GM23338 (cell line): Measurements from ENCODE around the gene PPHLN1. TPM values are rescaled to one million over a fixed set of nuclear protein-coding genes. Genes with fewer than 3 reads are reported as not detected.

Experiments used
- ATAC-seq: fragments of 200-7000 bp; cut with Tn5 transposase; 3 replicates; pipeline ENCODE4 v1.9.1; 2020
- DNase-seq: peaks from one replicate; pipeline ENCODE4 v3.0.0-alpha.2; 2015; ENCODE audit warnings: low spot score
- H2AFZ ChIP-seq: fragments of 200-600 bp; sonication (generic); 2 replicates; pipeline ENCODE4 v1.8.0; 2016; ENCODE audit warnings: antibody characterized with exemption, mild to moderate bottlenecking, moderate library complexity
- H3F3A ChIP-seq: fragments of 200-600 bp; sonication (generic); replicated peaks from 2 replicates; pipeline ENCODE4 v1.8.0; 2017; ENCODE audit warnings: antibody characterized with exemption, mixed run types, low read depth
- H3K27ac ChIP-seq: fragments of 200-600 bp; sonication (generic); 2 replicates; pipeline ENCODE4 v1.6.1; 2016; ENCODE audit warnings: low read depth
- H3K27me3 ChIP-seq: fragments of 200-600 bp; sonication (generic); 2 replicates; pipeline ENCODE4 v1.8.0; 2016; ENCODE audit warnings: mild to moderate bottlenecking, mixed run types, moderate library complexity; ENCODE audit not compliant: insufficient read depth
- H3K36me3 ChIP-seq: fragments of 200-600 bp; sonication (generic); 2 replicates; pipeline ENCODE4 v1.8.0; 2016; ENCODE audit warnings: mild to moderate bottlenecking; ENCODE audit not compliant: insufficient read depth
- H3K4me1 ChIP-seq: fragments of 200-600 bp; sonication (generic); 2 replicates; pipeline ENCODE4 v1.8.0; 2016; ENCODE audit warnings: mild to moderate bottlenecking, moderate library complexity; ENCODE audit not compliant: insufficient read depth
- H3K4me2 ChIP-seq: fragments of 200-600 bp; sonication (generic); 2 replicates; pipeline ENCODE4 v1.7.1; 2017; ENCODE audit warnings: mixed run types
- H3K4me3 ChIP-seq: fragments of 200-600 bp; sonication (generic); 2 replicates; pipeline ENCODE4 v1.6.1; 2016; ENCODE audit warnings: mixed run types
- H3K79me2 ChIP-seq: fragments of 200-600 bp; sonication (generic); replicated peaks from 2 replicates; pipeline ENCODE4 v1.8.0; 2017; ENCODE audit warnings: mild to moderate bottlenecking; ENCODE audit not compliant: insufficient read depth
- H3K9me2 ChIP-seq: fragments of 200-600 bp; sonication (generic); 2 replicates; pipeline ENCODE4 v1.8.0; 2017; ENCODE audit not compliant: insufficient read depth
- H4K20me1 ChIP-seq: fragments of 200-600 bp; sonication (generic); replicated peaks from 2 replicates; pipeline ENCODE4 v1.8.0; 2017; ENCODE audit warnings: mild to moderate bottlenecking; ENCODE audit not compliant: insufficient read depth
- H3K27ac Mint-ChIP-seq: 2 replicates; pipeline ENCODE4 v1.8.0; 2020; ENCODE audit warnings: inconsistent platforms, mild to moderate bottlenecking, moderate library complexity, mixed read lengths
- H3K27me3 Mint-ChIP-seq: 3 replicates; pipeline ENCODE4 v1.8.0; 2022; ENCODE audit warnings: low read depth, mild to moderate bottlenecking, moderate library complexity, mixed read lengths, inconsistent platforms; ENCODE audit not compliant: insufficient read depth, poor library complexity
- H3K36me3 Mint-ChIP-seq: 3 replicates; pipeline ENCODE4 v1.8.0; 2021; ENCODE audit warnings: low read depth, mild to moderate bottlenecking, inconsistent platforms, moderate library complexity, mixed read lengths
- H3K4me1 Mint-ChIP-seq: 3 replicates; pipeline ENCODE4 v1.8.0; 2020; ENCODE audit warnings: mild to moderate bottlenecking, inconsistent platforms, mixed read lengths
- H3K4me3 Mint-ChIP-seq: 3 replicates; pipeline ENCODE4 v1.8.0; 2021; ENCODE audit warnings: moderate library complexity, mild to moderate bottlenecking, inconsistent platforms, mixed read lengths
- H3K9me3 Mint-ChIP-seq: 3 replicates; pipeline ENCODE4 v1.8.0; 2020; ENCODE audit warnings: moderate library complexity, mild to moderate bottlenecking, inconsistent platforms, mixed read lengths
- EZH2 ChIP-seq: fragments of 200-600 bp; sonication (generic); IDR thresholded peaks from one replicate; pipeline ENCODE4 v1.8.0; 2017; ENCODE audit warnings: antibody characterized with exemption, mild to moderate bottlenecking, low read depth; ENCODE audit not compliant: unreplicated experiment
- JUNB ChIP-seq: IDR thresholded peaks from one replicate; pipeline ENCODE4 v1.6.1; 2016; ENCODE audit warnings: antibody characterized with exemption; ENCODE audit not compliant: unreplicated experiment
- POLR2AphosphoS5 ChIP-seq: IDR thresholded peaks from 2 replicates; pipeline ENCODE4 v1.6.1; 2016; ENCODE audit warnings: antibody characterized with exemption, low read depth
- STAT1 ChIP-seq: IDR thresholded peaks from one replicate; pipeline ENCODE4 v1.6.1; 2016; ENCODE audit warnings: antibody characterized with exemption; ENCODE audit not compliant: unreplicated experiment
- polyA plus RNA-seq: library from polyadenylated mRNA; unstranded; fragments of >200 nt; fragmentation: Nextera tagmentation; extraction: Ambion mirVana; gene quantifications from 2 replicates; pipeline ENCODE4 v1.2.1, GENCODE V29; 2016
- total RNA-seq: library from RNA; depleted of rRNA; stranded (reverse); fragments of >200 nt; shearing (Covaris generic); gene quantifications from 2 replicates; pipeline ENCODE4 v1.2.3, GENCODE V29; 2014
- TF ChIP-seq, protein P1 (sequence below): fragments of 250-450 bp; sonication (Bioruptor Pico); IDR thresholded peaks from 2 replicates; pipeline ENCODE4 v1.5.0; 2020; ENCODE audit warnings: mild to moderate bottlenecking, moderate library complexity
- TF ChIP-seq, protein P2 (sequence below): IDR thresholded peaks from one replicate; pipeline ENCODE4 v1.6.1; 2018; ENCODE audit warnings: antibody characterized with exemption; ENCODE audit not compliant: unreplicated experiment

The PPHLN1 gene
- total and polyA plus RNA-seq, 2 experiments from 2014 or later, result 93.0 to 103 TPM

DNA sequence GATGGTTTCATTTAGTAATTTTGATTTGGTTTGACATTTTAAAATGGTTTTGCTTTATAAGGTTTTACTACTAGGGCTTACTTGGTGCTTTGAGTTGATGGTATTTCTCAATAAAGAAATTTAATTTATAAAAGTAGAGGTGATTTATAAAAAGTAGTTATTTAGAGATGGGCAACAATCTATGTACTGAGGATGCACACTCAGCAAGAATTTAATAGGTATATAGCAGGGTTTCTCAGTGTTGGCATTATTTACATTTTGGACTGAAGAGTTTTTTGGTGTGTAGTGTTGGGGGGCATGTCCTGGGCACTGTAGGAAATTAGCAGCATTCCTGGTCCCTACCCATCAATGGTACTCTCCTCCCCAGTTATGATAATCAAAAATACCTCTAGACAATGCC lies 47.7 kb downstream of the PPHLN1 start:
- no peak for ATAC-seq
- Mint-ChIP-seq H3K4me3 (no peak overlapping the region), H3K4me1 (peaks cover 34% of the 10 kb centered on the region), H3K36me3 (peaks cover 16% of the 10 kb centered on the region), H3K27me3 (no peaks in the 10 kb centered on the region), H3K27ac (0 out of 2 replicates have a peak overlapping the region, but pooled peaks have one; percentile 19), H3K9me3 (peaks cover 8% of the 10 kb centered on the region; the same call in 1 of the 3 replicates)
- Histone ChIP-seq H3K27ac (no peak overlapping the region), H3K27me3 (no peaks in the 10 kb centered on the region), H3K79me2 (peaks cover 14% of the 10 kb centered on the region), H2AFZ (no peak overlapping the region), H3K4me1 (peaks cover 24% of the 10 kb centered on the region), H4K20me1 (no peaks in the 10 kb centered on the region), H3K4me3 (no peak overlapping the region), H3K9me2 (no peaks in the 10 kb centered on the region), H3K4me2 (no peak overlapping the region), H3K36me3 (peaks cover 8% of the 10 kb centered on the region; the same call in 1 of the 2 replicates), H3F3A (no peaks in the 10 kb centered on the region)
- DNase-seq, result no peak
- no peak for TF ChIP-seq EZH2
- TF ChIP-seq, protein P1, sequence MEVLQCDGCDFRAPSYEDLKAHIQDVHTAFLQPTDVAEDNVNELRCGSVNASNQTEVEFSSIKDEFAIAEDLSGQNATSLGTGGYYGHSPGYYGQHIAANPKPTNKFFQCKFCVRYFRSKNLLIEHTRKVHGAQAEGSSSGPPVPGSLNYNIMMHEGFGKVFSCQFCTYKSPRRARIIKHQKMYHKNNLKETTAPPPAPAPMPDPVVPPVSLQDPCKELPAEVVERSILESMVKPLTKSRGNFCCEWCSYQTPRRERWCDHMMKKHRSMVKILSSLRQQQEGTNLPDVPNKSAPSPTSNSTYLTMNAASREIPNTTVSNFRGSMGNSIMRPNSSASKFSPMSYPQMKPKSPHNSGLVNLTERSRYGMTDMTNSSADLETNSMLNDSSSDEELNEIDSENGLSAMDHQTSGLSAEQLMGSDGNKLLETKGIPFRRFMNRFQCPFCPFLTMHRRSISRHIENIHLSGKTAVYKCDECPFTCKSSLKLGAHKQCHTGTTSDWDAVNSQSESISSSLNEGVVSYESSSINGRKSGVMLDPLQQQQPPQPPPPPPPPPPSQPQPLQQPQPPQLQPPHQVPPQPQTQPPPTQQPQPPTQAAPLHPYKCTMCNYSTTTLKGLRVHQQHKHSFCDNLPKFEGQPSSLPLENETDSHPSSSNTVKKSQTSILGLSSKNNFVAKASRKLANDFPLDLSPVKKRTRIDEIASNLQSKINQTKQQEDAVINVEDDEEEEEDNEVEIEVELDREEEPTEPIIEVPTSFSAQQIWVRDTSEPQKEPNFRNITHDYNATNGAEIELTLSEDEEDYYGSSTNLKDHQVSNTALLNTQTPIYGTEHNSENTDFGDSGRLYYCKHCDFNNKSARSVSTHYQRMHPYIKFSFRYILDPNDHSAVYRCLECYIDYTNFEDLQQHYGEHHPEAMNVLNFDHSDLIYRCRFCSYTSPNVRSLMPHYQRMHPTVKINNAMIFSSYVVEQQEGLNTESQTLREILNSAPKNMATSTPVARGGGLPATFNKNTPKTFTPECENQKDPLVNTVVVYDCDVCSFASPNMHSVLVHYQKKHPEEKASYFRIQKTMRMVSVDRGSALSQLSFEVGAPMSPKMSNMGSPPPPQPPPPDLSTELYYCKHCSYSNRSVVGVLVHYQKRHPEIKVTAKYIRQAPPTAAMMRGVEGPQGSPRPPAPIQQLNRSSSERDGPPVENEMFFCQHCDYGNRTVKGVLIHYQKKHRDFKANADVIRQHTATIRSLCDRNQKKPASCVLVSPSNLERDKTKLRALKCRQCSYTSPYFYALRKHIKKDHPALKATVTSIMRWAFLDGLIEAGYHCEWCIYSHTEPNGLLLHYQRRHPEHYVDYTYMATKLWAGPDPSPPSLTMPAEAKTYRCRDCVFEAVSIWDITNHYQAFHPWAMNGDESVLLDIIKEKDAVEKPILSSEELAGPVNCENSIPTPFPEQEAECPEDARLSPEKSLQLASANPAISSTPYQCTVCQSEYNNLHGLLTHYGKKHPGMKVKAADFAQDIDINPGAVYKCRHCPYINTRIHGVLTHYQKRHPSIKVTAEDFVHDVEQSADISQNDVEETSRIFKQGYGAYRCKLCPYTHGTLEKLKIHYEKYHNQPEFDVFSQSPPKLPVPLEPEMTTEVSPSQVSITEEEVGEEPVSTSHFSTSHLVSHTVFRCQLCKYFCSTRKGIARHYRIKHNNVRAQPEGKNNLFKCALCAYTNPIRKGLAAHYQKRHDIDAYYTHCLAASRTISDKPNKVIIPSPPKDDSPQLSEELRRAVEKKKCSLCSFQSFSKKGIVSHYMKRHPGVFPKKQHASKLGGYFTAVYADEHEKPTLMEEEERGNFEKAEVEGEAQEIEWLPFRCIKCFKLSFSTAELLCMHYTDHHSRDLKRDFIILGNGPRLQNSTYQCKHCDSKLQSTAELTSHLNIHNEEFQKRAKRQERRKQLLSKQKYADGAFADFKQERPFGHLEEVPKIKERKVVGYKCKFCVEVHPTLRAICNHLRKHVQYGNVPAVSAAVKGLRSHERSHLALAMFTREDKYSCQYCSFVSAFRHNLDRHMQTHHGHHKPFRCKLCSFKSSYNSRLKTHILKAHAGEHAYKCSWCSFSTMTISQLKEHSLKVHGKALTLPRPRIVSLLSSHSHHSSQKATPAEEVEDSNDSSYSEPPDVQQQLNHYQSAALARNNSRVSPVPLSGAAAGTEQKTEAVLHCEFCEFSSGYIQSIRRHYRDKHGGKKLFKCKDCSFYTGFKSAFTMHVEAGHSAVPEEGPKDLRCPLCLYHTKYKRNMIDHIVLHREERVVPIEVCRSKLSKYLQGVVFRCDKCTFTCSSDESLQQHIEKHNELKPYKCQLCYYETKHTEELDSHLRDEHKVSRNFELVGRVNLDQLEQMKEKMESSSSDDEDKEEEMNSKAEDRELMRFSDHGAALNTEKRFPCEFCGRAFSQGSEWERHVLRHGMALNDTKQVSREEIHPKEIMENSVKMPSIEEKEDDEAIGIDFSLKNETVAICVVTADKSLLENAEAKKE (CRISPR knock-in tag), result no peak
- TF ChIP-seq JUNB, result no peak
- no peak for TF ChIP-seq STAT1
- TF ChIP-seq, protein P2, sequence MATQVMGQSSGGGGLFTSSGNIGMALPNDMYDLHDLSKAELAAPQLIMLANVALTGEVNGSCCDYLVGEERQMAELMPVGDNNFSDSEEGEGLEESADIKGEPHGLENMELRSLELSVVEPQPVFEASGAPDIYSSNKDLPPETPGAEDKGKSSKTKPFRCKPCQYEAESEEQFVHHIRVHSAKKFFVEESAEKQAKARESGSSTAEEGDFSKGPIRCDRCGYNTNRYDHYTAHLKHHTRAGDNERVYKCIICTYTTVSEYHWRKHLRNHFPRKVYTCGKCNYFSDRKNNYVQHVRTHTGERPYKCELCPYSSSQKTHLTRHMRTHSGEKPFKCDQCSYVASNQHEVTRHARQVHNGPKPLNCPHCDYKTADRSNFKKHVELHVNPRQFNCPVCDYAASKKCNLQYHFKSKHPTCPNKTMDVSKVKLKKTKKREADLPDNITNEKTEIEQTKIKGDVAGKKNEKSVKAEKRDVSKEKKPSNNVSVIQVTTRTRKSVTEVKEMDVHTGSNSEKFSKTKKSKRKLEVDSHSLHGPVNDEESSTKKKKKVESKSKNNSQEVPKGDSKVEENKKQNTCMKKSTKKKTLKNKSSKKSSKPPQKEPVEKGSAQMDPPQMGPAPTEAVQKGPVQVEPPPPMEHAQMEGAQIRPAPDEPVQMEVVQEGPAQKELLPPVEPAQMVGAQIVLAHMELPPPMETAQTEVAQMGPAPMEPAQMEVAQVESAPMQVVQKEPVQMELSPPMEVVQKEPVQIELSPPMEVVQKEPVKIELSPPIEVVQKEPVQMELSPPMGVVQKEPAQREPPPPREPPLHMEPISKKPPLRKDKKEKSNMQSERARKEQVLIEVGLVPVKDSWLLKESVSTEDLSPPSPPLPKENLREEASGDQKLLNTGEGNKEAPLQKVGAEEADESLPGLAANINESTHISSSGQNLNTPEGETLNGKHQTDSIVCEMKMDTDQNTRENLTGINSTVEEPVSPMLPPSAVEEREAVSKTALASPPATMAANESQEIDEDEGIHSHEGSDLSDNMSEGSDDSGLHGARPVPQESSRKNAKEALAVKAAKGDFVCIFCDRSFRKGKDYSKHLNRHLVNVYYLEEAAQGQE, result no peak
- no peak for TF ChIP-seq POLR2AphosphoS5
